Measurements from ENCODE around the gene BLVRB. TPM values are rescaled to one million over a fixed set of nuclear protein-coding genes. Genes with fewer than 3 reads are reported as not detected.

BLVRB gene
- polyA plus RNA-seq, 2 of the 4 experiments (the other 2 are of a cell fraction) = 202 to 280 TPM

DNA sequence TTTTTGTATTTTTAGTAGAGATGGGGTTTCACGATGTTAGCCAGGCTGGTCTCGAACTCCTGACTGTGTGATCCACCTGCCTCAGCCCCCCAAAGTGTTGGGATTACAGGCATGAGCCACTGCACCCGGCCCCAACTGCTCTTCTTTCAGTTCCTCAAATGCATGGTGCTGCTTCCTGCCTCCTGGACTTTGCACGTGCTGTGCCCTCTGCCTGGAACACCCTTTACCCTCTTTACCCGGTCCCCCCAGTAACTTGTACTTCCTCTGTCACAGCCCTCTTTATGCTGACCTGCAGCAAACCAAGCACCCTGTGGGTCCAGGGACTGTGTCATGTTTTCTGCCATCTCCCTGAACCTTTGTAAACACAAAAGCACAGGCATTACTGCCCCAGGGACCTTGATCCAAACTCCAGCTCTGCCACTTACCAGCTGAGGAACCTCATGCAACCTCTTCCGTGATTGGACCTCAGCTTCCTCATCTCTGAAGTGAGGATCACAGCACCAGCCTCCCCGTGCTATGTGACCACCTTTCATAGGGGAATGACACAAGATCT lies 3.8 kb downstream of the BLVRB start:
- no peak for FAIRE-seq

DNA sequence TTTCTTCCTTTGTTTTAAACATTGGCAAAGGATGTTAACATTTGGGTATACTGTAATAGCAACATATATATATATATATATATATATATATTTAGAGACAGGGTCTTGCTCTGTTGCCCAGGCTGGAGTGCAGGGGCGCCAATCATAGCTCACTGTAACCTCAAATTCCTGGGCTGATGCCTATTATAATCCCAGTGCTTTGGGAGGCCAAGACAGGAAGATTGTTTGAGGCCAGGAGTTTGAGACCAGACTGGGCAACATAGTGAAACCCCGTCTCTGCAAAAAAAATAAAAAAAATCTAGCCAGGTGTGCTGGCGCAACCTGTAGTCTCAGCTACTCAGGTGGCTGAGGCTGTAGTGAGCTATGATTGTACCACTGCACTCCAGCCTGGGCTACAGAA lies 5.4 kb downstream of the BLVRB start:
- Histone ChIP-seq H3K27ac (no peak overlapping the region), H3K4me1 (peaks cover 29% of the 10 kb centered on the region), H3K9me3 (no peaks in the 10 kb centered on the region), H3K4me2 (no peak overlapping the region), H3K4me3 (no peak overlapping the region)
- FAIRE-seq (no peak), ATAC-seq (no peak), DNase-seq (ENCODE audit: low read depth in 1 of 2, low spot score in 1 of 2) (no peak)
- CTCF ChIA-PET = interaction anchor here (0.8 to 46.6 kb wide), 6 partner anchors 6 to 175 kb away, joined by 3 to 950 read pairs (median 4); partner anchors contain the start of genes PRX and SERTAD1
- POLR2A ChIA-PET = interaction anchor here (0.6 kb wide), 1 partner anchor 270 kb away, joined by 3 read pairs; no protein-coding TSS in a partner anchor
- TF ChIP-seq ZNF302 (CRISPR knock-in tag; IDR thresholded peaks at IDR 0.05) (no peak), MAZ (IDR thresholded peaks at IDR 0.05; ENCODE audit: borderline replicate concordance, low read depth, low read length) (no peak), EP300 (IDR thresholded peaks at IDR 0.05) (no peak), NR3C1 (IDR thresholded peaks at IDR 0.05) (no peak), JUNB (IDR thresholded peaks at IDR 0.05) (no peak), SREBF2 (IDR thresholded peaks at IDR 0.05) (no peak), HOXB5 (CRISPR knock-in tag; IDR thresholded peaks at IDR 0.05) (no peak), CEBPB (IDR thresholded peaks at IDR 0.05) (no peak), BHLHE40 (IDR thresholded peaks at IDR 0.05; ENCODE audit: low read depth, low read length) (no peak), PHF8 (IDR thresholded peaks at IDR 0.05; ENCODE audit: borderline replicate concordance, low read depth) (no peak), CHD4 (IDR thresholded peaks at IDR 0.05; ENCODE audit: borderline replicate concordance) (no peak), HEYL (CRISPR knock-in tag; IDR thresholded peaks at IDR 0.05) (no peak), HOXB13 (CRISPR knock-in tag; IDR thresholded peaks at IDR 0.05; ENCODE audit: low read depth) (no peak), EHF (CRISPR knock-in tag; IDR thresholded peaks at IDR 0.05) (no peak)
- TF ChIP-seq, protein P1, sequence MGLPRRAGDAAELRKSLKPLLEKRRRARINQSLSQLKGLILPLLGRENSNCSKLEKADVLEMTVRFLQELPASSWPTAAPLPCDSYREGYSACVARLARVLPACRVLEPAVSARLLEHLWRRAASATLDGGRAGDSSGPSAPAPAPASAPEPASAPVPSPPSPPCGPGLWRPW (IDR thresholded peaks at IDR 0.05) = no peak
- TF ChIP-seq, protein P2, sequence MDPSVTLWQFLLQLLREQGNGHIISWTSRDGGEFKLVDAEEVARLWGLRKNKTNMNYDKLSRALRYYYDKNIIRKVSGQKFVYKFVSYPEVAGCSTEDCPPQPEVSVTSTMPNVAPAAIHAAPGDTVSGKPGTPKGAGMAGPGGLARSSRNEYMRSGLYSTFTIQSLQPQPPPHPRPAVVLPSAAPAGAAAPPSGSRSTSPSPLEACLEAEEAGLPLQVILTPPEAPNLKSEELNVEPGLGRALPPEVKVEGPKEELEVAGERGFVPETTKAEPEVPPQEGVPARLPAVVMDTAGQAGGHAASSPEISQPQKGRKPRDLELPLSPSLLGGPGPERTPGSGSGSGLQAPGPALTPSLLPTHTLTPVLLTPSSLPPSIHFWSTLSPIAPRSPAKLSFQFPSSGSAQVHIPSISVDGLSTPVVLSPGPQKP (IDR thresholded peaks at IDR 0.05; ENCODE audit: low read depth, low read length) = no peak
- TF ChIP-seq, protein P3, sequence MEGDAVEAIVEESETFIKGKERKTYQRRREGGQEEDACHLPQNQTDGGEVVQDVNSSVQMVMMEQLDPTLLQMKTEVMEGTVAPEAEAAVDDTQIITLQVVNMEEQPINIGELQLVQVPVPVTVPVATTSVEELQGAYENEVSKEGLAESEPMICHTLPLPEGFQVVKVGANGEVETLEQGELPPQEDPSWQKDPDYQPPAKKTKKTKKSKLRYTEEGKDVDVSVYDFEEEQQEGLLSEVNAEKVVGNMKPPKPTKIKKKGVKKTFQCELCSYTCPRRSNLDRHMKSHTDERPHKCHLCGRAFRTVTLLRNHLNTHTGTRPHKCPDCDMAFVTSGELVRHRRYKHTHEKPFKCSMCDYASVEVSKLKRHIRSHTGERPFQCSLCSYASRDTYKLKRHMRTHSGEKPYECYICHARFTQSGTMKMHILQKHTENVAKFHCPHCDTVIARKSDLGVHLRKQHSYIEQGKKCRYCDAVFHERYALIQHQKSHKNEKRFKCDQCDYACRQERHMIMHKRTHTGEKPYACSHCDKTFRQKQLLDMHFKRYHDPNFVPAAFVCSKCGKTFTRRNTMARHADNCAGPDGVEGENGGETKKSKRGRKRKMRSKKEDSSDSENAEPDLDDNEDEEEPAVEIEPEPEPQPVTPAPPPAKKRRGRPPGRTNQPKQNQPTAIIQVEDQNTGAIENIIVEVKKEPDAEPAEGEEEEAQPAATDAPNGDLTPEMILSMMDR (IDR thresholded peaks at IDR 0.05) = no peak
- TF ChIP-seq, protein P4, sequence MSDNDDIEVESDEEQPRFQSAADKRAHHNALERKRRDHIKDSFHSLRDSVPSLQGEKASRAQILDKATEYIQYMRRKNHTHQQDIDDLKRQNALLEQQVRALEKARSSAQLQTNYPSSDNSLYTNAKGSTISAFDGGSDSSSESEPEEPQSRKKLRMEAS (IDR thresholded peaks at IDR 0.05) = no peak
- TF ChIP-seq, protein P5, sequence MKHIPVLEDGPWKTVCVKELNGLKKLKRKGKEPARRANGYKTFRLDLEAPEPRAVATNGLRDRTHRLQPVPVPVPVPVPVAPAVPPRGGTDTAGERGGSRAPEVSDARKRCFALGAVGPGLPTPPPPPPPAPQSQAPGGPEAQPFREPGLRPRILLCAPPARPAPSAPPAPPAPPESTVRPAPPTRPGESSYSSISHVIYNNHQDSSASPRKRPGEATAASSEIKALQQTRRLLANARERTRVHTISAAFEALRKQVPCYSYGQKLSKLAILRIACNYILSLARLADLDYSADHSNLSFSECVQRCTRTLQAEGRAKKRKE (CRISPR knock-in tag; IDR thresholded peaks at IDR 0.05; ENCODE audit: low read depth) = no peak
- TF ChIP-seq, protein P6, sequence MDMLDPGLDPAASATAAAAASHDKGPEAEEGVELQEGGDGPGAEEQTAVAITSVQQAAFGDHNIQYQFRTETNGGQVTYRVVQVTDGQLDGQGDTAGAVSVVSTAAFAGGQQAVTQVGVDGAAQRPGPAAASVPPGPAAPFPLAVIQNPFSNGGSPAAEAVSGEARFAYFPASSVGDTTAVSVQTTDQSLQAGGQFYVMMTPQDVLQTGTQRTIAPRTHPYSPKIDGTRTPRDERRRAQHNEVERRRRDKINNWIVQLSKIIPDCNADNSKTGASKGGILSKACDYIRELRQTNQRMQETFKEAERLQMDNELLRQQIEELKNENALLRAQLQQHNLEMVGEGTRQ (IDR thresholded peaks at IDR 0.05) = no peak
- 95% methylated on average over 3 of the region's 3 CpGs for WGBS (ENCODE audit: missing lambda C conversion rate)

More for the DNA sequence above, 3.8 kb downstream of the BLVRB start:
- no peak overlapping the region for H3K4me2 ChIP-seq
- ChIA-PET POLR2A (interaction anchor here (0.7 to 5.3 kb wide), 3 partner anchors 19 to 114 kb away, joined by 3 to 68 read pairs (median 52); partner anchors contain the start of genes C19orf47, SERTAD1 and SERTAD3), CTCF (interaction anchor here (0.7 to 46.6 kb wide), 16 partner anchors 8 to 181 kb away, joined by 3 to 950 read pairs (median 32); partner anchors contain the start of genes LTBP4, PRX and SERTAD1)
- no peaks in the 10 kb centered on the region for H3K9me3 ChIP-seq
- no peak overlapping the region for H3K4me3 ChIP-seq
- peaks cover 37% of the 10 kb centered on the region for H3K4me1 ChIP-seq
- no peak for ATAC-seq
- peak in 1 of 2 experiments; percentile 58 for DNase-seq (ENCODE audit: low read depth in 1 of 2, low spot score in 1 of 2)
- 74% methylated on average over 7 of the region's 7 CpGs for WGBS (ENCODE audit: missing lambda C conversion rate)
- TF ChIP-seq RAD21 (conservative IDR thresholded peaks at IDR 0.05 in 1 of 2, IDR thresholded peaks at IDR 0.05 in 1 of 2) = no peak
- TF ChIP-seq MAFK (IDR thresholded peaks at IDR 0.05; ENCODE audit: partially characterized antibody) = peak; percentile 25
- peak overlapping the region in 1 of 2 experiments; percentile 27; a peak in 2 of 6 replicates for H3K27ac ChIP-seq

Measured in A549 (cell line).